ENCODE data around the gene STK10.

DNA sequence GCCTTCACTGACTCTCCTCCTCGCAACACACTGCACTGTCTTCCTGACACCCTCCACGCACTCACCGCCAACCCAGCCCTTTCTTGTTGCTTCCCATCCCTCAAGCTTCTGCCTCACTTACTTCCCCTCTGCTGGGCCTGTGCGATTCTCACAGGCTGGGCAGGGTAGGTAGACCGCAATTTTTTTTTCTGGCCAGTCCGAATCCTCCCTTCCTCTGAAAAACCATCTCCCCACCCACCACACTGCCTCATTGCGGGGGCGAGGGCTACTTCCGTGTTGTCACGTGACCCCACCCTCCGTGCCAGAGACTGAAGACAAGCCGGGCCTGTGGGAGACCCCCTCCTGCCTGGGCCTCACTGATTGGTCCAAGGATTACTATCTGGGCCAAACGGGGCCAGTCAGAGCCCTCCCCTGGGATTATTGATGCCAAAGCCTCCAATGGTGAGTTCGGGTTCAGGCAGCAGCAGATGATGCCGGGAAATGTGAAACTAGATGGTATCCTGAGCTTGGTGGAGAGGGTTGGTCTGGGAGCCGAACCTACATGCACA is 73.1 kb downstream of the STK10 start:
- TF ChIP-seq POLR2AphosphoS5 (IDR thresholded peaks at IDR 0.05), result no peak
- TF ChIP-seq, protein P1, sequence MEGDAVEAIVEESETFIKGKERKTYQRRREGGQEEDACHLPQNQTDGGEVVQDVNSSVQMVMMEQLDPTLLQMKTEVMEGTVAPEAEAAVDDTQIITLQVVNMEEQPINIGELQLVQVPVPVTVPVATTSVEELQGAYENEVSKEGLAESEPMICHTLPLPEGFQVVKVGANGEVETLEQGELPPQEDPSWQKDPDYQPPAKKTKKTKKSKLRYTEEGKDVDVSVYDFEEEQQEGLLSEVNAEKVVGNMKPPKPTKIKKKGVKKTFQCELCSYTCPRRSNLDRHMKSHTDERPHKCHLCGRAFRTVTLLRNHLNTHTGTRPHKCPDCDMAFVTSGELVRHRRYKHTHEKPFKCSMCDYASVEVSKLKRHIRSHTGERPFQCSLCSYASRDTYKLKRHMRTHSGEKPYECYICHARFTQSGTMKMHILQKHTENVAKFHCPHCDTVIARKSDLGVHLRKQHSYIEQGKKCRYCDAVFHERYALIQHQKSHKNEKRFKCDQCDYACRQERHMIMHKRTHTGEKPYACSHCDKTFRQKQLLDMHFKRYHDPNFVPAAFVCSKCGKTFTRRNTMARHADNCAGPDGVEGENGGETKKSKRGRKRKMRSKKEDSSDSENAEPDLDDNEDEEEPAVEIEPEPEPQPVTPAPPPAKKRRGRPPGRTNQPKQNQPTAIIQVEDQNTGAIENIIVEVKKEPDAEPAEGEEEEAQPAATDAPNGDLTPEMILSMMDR (IDR thresholded peaks at IDR 0.05), result no peak
- TF ChIP-seq POLR2A (IDR thresholded peaks at IDR 0.05), result no peak

Measured in breast epithelium (tissue), 3 donors.